Esophagus muscularis mucosa (tissue), 3 donors: Measurements from ENCODE around the gene PCDHB6.
"Not testable (repeated sequence)": the region's sequence is repeated elsewhere in the genome, so short reads cannot be mapped to it uniquely, and the experiment has no call there.

ENCODE experiments used
- CTCF ChIP-seq, 3 experiments: fragments of 200-600 bp in 2 of 3; fragments of 450-650 bp in 1 of 3; sonication (generic) in 2 of 3; IDR thresholded peaks; one replicate each; pipeline ENCODE4 v1.5.1; 2017 to 2019; ENCODE audit warnings: antibody characterized with exemption in 3 of 3, mild to moderate bottlenecking in 2 of 3, moderate library complexity in 1 of 3
- POLR2A ChIP-seq: fragments of 450-650 bp; IDR thresholded peaks from one replicate; pipeline ENCODE4 v1.6.1; 2017; ENCODE audit warnings: antibody characterized with exemption, moderate library complexity, mild to moderate bottlenecking, low read depth
- POLR2AphosphoS5 ChIP-seq, 2 donors: sonication (generic); formaldehyde crosslinking; IDR thresholded peaks; one replicate each; pipeline ENCODE4 v1.6.1; 2017; ENCODE audit warnings: antibody characterized with exemption in 2 of 2

- TF ChIP-seq CTCF (IDR thresholded peaks at IDR 0.05); POLR2A; POLR2AphosphoS5 (IDR thresholded peaks at IDR 0.05): not testable (repeated sequence)
These were observed 26.3 kb upstream of the PCDHB6 start for GRCh38 chr5:141123396-141124135.
